Neural cell (in vitro differentiated cells): Measurements from ENCODE around the gene PHLPP1.

ENCODE experiments used
- CTCF ChIP-seq: fragments of 450-650 bp; IDR thresholded peaks from 2 replicates; pipeline ENCODE4 v1.5.1; 2014; ENCODE audit warnings: antibody characterized with exemption, mild to moderate bottlenecking, moderate library complexity; ENCODE audit not compliant: poor library complexity, severe bottlenecking
- EP300 ChIP-seq: fragments of 450-650 bp; conservative IDR thresholded peaks from 2 replicates; pipeline ENCODE4 v1.6.1; 2014; ENCODE audit warnings: antibody characterized with exemption, mild to moderate bottlenecking, moderate library complexity; ENCODE audit not compliant: poor library complexity, severe bottlenecking
- EZH2 ChIP-seq: fragments of 200-600, 300-800 bp; shearing (Covaris generic), sonication (generic); IDR thresholded peaks from 2 replicates; pipeline ENCODE4 v1.6.1; 2014; ENCODE audit warnings: antibody characterized with exemption, low read length, borderline replicate concordance, mild to moderate bottlenecking; ENCODE audit not compliant: insufficient read depth, poor library complexity, severe bottlenecking
- MXI1 ChIP-seq: fragments of 450-650 bp; conservative IDR thresholded peaks from 2 replicates; pipeline ENCODE4 v1.6.1; 2014; ENCODE audit warnings: antibody characterized with exemption, mild to moderate bottlenecking; ENCODE audit not compliant: poor library complexity, severe bottlenecking
- POLR2AphosphoS5 ChIP-seq: IDR thresholded peaks from 2 replicates; pipeline ENCODE4 v1.6.1; 2012
- REST ChIP-seq: IDR thresholded peaks from 2 replicates; pipeline ENCODE4 v1.6.1; 2012; ENCODE audit warnings: borderline replicate concordance
- TAF1 ChIP-seq: IDR thresholded peaks from 2 replicates; pipeline ENCODE4 v1.6.1; 2012; ENCODE audit warnings: low read depth

GRCh38 chr18:62741584-62741983, 26.2 kb downstream of the PHLPP1 start:
- TF ChIP-seq REST (no peak), CTCF (no peak), EZH2 (no peak), EP300 (no peak), POLR2AphosphoS5 (no peak), MXI1 (no peak), TAF1 (no peak)
